COLO668 (cell line): ENCODE measurements around the gene RNF31.

Experiments used
- DNase-seq: peaks from one replicate; lab custom pipeline; 2025; ENCODE audit not compliant: unreplicated experiment; lab: John Stamatoyannopoulos, UW

RNF31 gene

DNA sequence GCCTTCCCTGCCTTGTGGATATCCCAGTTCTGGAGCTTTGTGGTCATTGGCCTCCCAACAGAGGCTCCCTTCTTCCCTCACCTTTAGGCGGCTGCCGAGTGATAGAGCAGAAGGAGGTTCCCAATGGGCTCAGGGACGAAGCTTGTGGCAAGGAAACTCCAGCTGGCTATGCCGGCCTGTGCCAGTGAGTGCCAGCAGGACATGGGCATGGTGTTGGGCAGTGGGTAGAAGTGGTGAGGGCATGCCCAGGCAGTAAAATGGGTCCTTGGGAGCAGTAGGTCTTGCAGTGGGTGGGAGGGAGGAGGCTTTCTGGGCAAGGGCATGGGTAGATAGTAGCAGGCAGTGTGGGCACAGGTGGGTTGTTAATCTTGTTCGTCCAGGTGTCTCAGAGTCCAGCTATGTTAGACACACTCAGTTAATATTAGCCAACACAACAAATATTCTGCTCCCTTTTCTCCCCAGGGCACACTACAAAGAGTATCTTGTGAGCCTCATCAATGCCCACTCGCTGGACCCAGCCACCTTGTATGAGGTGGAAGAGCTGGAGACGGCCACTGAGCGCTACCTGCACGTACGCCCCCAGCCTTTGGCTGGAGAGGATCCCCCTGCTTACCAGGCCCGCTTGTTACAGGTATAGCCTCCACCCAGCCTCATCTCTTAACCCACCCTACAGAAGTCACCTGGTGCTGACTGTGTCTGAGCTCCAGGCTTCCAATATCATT lies 12.6 kb downstream of the RNF31 start:
- DNase-seq = no peak

DNA sequence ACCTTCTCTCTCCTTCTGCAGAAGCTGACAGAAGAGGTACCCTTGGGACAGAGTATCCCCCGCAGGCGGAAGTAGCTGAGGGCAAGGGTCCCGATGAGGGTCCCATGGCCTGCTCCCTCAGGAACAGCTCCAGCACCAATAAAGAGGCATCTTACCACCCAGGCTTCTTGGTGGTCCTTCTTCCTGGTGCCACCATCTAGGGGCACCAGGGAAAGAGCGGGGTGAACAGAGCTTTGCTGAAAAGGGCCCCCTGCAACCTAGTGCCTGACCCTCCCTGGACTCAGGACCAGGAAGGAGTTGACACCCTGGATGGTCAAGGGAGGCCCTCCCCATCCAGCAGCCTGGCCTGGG lies 13.2 kb downstream of the RNF31 start:
- DNase-seq = no peak

DNA sequence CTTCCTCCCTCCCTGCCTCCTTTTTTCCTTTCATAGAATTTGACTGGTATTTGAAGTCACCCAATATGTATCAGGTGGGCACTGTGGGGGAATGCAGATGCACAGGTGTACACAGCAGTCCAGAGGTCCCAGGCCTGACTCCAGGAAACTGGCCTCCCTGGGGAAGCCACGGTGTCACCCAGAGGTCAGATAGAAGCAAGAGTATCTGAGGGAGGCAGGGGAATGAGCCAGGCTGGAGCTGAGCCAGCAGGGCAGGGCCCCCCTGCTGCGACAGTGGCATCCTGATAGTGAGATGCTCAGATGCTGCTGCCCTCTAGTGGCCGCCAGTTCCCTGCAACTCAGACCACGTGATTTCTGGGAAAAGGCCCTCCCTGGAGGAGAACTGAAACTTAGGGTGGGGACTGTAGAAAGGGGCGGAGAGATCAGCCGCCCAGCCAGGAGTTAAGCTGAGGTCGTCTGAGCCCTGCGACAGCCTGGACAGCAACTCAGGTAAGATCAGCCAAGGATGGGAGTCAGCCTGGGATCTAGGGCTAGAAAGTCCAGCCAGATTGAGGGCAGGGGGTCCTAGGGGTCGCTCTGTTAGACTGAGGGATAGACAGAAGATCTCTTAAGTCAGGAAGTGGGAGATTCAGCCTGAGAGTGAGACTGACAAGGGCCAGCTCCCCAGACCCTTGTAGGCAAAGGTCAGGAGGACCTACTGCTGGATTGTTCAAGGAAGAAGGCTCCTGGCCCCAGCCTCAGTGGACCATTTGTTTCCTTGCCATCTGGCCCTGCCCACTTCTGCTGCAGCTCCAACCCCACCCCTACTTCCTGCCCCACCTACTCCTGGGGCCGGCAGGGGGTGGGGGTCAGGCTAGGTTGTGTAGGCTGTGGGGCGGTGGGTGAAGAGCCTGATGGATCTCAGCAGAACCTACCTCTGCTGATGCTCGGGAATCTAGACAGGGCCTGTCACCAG lies 13.8 kb downstream of the RNF31 start, which contains the start of gene IRF9:
IRF9 (plus strand) TSS at position 416 of the 955 bp plus-strand sequence. CDS start 880 bp downstream, outside the sequence.
- peak; percentile 99 for DNase-seq

DNA sequence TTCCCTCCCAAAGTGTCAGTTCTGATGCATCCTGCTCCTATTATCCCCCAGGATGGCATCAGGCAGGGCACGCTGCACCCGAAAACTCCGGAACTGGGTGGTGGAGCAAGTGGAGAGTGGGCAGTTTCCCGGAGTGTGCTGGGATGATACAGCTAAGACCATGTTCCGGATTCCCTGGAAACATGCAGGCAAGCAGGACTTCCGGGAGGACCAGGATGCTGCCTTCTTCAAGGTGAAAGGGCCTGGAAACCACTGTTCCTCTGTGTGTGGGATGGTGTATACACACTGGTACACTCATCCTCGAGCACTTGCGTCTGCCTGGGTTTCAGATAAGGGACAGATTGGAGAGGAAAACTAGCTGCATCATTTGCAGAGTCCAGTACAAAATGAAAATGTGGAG lies 14.8 kb downstream of the RNF31 start:
- DNase-seq = no peak

DNA sequence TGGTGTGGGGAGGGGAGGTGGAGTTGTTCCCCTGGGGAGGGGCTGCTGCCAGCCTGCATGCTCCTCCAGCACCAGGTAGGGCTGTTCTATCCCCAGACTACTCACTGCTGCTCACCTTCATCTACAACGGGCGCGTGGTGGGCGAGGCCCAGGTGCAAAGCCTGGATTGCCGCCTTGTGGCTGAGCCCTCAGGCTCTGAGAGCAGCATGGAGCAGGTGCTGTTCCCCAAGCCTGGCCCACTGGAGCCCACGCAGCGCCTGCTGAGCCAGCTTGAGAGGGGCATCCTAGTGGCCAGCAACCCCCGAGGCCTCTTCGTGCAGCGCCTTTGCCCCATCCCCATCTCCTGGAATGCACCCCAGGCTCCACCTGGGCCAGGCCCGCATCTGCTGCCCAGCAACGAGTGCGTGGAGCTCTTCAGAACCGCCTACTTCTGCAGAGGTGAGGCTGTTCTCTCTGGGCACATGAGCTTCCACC lies 17.3 kb downstream of the RNF31 start:
- DNase-seq = no peak

DNA sequence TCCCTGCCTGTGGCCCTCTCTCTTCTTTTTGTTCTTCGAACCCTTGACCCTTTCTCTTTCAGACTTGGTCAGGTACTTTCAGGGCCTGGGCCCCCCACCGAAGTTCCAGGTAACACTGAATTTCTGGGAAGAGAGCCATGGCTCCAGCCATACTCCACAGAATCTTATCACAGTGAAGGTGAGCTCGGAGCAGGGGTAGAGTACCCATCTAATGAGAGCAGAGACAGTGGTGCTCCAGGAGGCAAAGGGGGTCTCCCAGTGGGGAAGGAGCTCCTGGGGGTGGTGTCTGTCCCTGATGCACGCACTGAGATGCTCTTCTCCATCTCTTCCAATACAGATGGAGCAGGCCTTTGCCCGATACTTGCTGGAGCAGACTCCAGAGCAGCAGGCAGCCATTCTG lies 18.5 kb downstream of the RNF31 start:
- no peak for DNase-seq

GRCh38 chr14:24167469-24168114 lies 20.3 kb downstream of the RNF31 start:
- DNase-seq = no peak

DNA sequence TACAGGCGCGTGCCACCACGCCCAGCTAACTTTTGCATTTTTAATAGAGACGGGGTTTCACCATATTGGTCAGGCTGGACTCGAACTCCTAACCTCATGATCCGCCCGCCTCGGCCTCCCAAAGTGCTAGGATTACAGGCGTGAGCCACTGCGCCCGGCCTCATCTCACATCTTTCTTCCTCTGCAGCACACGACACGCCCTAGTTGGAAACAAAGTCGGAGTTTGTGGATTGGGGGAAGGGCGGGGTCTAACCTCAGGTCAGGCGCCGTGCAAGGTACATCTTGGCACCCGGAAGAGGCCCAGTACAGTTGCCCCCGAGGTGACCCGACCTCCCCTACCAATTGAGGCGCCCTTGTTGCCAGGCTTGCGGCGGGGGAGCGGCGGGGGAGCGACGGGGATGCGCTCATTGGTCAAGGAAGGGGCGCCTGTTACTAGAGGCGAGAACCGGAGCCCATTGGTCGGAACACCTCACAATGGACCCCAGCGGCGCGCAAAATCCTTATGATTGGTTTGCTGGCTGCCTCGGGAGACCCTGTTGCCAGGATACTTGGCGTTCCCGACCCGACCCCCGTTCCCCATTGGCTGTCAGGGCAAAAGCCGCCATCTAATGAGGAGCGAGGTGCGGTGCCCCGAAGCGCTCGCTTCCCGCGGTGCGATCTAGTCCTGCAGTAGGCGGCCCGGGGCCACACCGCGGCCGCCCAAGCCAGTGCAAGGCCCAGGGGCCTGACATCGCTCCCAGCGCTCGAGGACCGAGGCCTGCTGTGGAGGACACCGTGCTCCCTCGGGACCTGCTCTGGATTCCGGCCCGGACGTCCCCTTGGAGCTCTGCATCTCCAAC lies 24.3 kb downstream of the RNF31 start, which contains the start of gene REC8:
REC8 (plus strand) TSS at position 659 of the 839 bp plus-strand sequence. CDS start 473 bp downstream, outside the sequence.
- peak; percentile 99 for DNase-seq

GRCh38 chr14:24172261-24172860 lies 25.1 kb downstream of the RNF31 start:
- DNase-seq = peak; percentile 62

DNA sequence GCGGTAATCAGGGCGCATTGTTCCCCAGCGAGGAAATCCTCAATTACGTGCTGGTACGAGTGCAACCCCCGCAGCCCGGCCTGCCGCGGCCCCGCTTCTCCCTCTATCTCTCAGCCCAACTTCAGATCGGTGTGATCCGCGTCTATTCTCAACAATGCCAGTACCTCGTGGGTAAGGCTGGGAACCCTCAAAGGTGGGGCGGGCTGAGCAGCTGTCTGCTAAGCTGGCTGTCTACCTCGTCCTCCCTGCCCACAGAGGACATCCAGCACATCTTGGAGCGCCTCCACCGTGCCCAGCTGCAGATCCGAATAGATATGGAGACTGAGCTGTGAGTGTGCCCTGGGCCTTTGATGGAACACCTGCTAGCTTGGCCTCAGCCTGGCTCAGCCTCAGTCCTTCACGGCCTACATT lies 25.6 kb downstream of the RNF31 start:
- DNase-seq = peak; percentile 45

DNA sequence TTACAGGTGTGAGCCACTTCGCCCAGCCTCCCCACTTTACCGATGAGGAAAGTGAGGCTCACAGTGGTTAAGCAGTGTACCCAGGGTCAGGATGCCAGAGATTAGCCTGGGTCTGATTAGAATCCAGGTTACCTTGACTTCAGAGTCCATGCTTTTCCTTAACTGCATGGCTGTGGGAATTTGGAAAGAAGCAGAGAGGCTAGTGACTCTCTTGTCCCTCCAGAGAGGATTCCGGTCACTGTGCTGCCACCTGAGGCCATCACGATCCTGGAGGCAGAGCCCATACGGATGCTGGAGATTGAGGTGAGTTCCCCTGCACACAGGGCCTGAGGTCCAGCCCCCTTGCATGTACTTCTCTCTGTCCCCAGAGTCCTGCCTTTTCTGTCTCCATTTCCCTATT lies 29.3 kb downstream of the RNF31 start:
- no peak for DNase-seq

- no peak for DNase-seq
These were observed 29.9 kb downstream of the RNF31 start for GRCh38 chr14:24177041-24177825.

DNA sequence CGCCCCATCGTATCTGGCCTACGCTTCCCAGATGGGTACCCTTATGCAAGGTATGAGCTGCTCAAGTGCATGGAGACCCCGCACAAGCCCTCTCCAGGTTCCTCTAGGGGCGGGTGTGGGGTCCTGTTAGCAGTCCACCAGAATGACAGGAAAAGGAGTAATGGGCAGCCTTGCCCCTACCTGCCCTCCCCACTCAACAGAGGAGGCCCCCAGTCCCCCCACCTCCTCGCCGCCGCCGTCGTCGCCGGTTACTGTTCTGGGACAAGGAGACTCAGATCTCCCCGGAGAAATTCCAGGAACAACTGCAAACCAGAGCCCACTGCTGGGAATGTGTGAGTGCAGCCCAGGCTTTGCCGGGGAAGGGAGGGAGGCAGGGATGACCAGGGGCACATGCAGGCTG lies 30.6 kb downstream of the RNF31 start:
- DNase-seq = no peak

GRCh38 chr14:24178399-24179178 lies 31.3 kb downstream of the RNF31 start:
- no peak for DNase-seq

GRCh38 chr14:24179294-24179960 lies 32.1 kb downstream of the RNF31 start:
- DNase-seq = no peak

DNA sequence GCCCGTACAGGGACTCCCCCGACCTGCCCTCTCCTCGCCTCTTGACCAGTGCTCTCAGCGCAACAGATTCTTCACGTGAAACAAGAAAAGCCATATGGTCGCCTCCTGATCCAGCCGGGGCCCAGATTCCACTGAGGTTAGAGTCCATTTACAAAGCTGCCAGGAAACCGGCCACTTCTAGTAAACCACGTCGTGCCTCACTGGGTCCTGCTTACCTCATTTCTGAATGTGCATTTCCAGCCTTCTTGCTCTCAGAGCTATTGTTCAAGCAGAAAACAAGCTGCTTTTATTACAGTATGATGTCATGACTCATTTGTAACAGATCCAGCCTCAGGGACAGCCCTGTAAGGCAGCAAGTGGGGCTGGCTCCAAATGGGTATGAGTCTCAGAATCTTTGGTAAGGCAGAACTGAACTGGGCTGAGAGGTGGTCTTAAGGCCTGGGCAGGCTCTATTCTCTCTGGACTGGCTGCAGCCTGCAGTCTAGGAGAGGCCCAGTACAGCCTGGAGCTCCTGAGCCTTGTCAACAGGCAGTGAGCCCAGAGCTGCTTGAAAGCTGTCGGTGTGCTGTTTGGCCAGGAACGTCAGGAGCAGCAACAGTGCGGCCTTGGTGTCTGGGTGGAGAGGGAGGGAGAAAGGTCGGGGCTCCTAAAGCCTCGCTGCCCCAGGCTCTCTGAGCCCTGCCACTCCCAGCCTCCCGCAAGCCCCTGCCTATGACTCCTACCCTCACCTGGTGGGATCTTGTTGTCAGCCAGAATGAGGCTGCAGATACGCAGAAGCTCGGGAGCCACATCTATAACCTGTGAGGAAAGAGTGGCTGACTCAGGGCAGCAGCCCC lies 32.9 kb downstream of the RNF31 start:
- DNase-seq = peak; percentile 26
